SKM-1 treated with dmso at 0.1 percent for 144 hours (cell line): ENCODE data around the gene RAP1GDS1.
"Not testable (repeated sequence)": the region's sequence is repeated elsewhere in the genome, so short reads cannot be mapped to it uniquely, and the experiment has no call there.

ENCODE experiments used
- DNase-seq: peaks from one replicate; lab custom pipeline; 2025; ENCODE audit not compliant: unreplicated experiment; lab: John Stamatoyannopoulos, UW

RAP1GDS1 gene

DNA sequence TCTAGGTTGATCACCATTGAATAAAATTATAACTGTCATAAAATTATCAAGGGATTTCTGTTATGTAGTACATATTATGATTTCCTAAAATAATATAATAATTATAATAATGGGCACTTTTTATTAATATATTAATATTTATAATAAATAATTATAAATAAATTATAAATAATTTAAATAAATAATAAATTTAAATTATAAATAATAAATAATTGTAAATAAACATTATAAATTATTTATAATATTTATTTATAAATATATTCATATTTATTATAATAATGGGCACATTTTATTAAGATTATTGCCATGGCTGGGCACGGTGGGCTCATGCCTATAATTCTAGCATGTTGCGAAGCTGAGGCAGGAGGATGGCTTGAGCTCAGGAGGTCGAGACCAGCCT lies 24.5 kb downstream of the RAP1GDS1 start:
- no peak for DNase-seq

GRCh38 chr4:98287328-98287727 lies 26.1 kb downstream of the RAP1GDS1 start:
- DNase-seq = no peak

GRCh38 chr4:98288671-98289070 lies 27.5 kb downstream of the RAP1GDS1 start:
- not testable (repeated sequence) for DNase-seq

DNA sequence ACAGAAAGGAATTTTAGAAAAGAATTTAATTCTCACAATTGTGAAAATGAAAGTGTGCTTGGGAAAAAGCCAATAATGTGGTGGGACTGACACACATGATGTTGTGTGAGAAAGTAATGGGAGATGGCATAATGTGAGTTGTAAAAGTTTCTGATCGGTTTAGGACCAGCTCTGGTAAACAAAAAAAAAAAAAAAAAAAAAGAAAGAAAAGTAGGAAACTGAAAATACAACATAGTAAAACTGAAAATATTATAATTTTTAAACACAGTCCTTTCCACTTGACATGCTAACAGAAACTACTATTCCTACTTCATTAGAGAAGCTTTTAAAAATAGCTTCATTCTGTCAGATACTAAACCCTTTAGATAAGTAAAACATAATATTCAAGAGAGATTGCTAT lies 28.2 kb downstream of the RAP1GDS1 start:
- DNase-seq = no peak

GRCh38 chr4:98290511-98290910 lies 29.3 kb downstream of the RAP1GDS1 start:
- DNase-seq = no peak

DNA sequence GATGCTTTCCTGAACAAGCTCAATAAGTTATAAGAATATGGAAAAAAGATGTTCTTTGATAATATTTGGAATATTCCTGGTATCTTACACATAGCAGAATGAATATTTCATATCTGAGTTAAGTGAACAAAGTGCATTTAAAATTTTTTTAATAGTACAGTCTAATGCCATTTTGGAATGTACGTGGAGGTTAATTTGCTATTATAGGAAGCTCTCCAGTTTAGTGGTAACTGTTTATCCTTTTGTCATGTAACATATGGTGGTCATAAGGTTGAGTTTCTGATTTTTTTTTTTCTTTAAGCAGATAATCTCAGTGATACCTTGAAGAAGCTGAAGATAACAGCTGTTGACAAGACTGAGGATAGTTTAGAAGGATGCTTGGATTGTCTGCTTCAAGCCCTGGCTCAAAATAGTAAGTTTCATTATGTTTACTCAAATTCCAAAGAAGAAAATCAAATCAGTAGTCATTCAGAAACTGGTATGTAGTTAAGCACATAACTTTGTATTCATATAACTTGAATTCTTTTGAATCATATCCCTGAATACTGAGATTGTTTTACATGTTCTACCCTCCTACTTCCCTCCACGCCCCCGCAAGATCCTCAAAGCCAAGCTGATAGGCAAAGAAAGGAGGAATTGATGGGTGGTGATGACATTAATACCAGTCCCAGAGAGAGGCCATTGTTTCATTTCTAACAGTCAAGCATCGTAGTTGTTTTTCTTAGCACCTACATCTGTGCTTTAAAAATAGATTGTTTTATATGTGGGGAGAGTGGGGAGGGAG lies 32.1 kb downstream of the RAP1GDS1 start:
- DNase-seq = no peak

DNA sequence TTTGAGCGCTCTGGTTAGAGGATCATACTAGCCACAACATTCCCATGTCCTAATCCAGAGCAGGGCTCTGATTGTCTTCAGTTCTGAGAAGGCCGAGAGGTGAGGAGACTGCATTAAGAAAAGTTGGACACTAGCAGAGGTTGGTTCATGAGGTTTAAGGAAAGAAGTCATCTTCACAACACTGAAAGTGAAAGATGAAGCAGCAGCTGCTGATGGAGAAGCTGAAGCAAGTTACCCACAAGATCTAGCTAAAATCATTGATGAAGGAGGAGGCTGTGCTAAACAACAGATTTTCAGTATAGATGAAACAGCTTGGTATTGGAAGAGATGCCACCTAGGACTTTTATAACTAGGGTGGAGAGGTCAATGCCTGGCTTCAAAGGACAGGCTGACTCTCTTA lies 36.8 kb downstream of the RAP1GDS1 start:
- no peak for DNase-seq

DNA sequence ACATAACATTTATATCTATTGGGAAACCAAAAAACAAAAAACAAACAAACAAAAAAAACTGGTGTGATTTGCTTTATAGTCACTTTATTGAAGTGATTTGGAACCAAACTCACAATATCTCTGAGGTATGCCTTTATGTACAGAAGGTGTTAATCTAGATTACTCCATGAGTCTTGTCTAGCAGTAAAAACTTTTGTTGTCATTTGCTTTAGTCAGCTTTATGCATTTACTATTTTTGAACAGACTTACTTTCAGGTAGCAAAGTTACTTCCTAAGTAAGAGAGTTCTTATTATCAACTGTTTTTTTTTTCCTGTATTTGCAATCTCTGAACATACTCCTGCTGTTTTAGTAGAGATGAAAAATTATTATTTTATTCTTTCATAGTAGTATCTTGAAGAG lies 39.5 kb downstream of the RAP1GDS1 start:
- no peak for DNase-seq

DNA sequence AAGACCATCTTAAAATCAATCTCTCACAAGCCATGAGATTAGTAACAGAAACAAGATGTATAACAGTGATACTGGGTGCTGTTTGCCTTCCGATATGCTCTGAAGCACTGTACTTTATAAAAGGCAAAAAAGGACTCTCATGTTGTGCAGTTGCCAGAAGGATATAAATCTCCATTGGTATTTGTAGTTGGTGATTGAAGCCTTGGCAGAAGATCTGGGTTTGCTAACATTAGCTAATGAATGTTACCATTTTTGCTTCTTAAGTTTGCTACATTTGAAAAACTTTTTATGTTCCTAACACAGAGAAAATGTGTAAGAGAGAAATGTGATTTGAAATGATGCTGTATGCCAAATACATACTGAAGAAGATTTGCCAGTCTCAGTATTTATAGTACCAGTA lies 44.4 kb downstream of the RAP1GDS1 start:
- DNase-seq = no peak

GRCh38 chr4:98310867-98311266 lies 49.7 kb downstream of the RAP1GDS1 start:
- DNase-seq = no peak

DNA sequence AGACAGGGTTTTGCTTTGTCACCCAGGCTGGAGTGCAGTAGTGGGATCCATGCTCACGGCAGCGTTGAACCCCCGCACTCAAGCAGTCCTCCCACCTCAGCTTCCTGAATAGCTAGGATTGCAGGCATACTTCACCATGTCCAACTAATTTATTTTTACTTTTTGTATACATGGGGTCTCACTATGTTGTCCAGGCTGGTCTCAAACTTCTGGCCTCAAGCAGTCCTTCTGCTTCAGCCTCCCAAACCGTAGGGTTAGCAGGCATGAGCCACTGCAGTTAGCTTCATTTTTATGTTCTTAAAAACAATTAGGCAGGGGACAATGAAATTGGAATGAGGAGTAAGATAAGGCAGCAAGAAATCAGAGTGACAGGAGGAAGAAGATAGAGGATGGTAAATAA lies 50.5 kb downstream of the RAP1GDS1 start:
- DNase-seq = no peak

DNA sequence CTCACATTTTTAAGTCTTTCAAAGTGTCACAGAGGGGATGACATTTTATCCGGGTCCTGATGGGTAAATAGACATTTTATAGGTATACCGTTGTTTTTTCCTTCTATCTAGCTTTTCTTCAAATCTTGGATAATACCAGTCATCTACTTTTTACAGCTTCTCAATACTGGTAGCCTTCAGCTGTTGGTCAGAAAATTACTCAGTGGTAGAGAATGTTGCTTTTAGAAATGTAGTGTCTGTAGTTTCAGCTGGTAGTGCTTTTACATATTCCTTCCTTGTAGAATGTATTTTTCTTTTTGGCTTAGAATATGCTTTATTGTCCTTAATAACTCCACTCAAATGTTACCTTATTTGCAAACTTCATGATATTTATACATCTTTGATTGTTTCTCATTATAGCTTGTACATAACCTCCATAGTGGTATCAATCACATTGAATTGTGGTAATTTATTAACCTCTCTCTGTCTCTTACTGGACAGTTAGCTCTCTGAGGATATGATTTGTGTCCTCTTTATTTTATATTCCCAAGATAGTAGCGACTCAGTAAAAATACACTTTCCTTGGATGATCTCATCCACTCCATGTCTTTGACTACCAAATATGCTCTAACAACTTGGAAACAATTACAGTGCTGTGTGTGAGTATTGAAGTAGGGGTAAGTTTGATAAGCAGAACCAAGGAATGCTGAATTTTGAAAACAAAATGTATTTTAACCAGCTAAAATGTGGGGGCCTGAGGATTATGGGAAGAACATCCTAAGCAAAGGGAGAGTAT lies 53.8 kb downstream of the RAP1GDS1 start:
- DNase-seq = no peak

- no peak for DNase-seq
These were observed 57.3 kb downstream of the RAP1GDS1 start for GRCh38 chr4:98318521-98318920.

DNA sequence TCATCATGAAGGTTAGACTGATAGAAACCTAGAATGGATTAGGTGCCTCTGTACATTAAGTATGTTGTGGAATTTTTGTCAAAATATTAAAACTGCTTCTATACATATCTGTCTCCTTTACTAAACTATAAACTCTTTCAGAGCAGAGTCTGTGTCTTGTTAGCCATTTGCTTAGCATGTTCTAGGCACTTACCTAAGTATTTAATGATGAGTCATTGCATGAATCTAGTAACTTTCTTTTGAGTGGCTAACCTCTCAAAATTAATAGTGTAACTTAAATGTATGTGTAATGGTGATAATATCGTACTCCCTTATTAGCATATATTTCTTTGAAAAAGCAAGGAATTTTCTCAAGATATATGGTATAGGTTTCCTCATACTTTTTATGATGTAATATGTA lies 57.8 kb downstream of the RAP1GDS1 start:
- no peak for DNase-seq

DNA sequence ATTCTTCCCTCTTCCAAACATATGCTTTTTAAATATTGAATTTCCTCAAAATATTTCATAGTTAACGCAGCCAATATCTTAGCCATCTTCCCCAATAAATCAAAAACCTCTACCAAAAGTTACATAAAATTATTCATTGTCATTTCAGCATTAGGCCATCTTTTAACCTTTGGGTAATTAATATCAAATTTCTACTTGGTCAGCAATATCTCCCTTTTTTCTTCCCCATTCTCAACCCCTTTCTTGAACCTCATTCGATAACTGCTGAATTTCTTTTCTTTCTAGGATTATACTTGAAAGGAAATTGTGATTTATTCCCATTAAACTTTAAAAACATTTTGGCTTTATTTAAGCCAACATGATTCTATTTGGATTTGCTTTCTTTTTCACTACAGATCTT lies 65.0 kb downstream of the RAP1GDS1 start:
- no peak for DNase-seq

DNA sequence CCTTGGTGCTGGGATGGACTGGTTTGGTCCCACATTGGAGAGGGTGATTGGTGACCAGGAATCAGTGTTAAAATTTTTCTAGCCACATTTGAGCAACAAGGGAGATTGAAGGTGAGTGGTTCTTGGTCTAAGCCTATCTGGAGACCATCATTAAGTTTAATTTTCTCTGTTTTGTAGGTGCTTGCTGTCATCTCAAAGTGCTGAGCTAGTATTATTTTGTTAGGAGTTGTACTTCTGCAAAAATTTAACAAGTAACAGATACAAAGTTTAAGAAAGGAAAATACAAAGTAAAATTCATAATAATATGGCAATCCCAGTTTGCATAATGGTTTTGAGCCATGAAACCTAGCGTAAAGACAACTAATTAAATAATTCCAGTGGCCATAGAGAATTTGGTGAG lies 66.5 kb downstream of the RAP1GDS1 start:
- DNase-seq = no peak

- DNase-seq = not testable (repeated sequence)
These were observed 68.9 kb downstream of the RAP1GDS1 start for GRCh38 chr4:98329879-98330640.

DNA sequence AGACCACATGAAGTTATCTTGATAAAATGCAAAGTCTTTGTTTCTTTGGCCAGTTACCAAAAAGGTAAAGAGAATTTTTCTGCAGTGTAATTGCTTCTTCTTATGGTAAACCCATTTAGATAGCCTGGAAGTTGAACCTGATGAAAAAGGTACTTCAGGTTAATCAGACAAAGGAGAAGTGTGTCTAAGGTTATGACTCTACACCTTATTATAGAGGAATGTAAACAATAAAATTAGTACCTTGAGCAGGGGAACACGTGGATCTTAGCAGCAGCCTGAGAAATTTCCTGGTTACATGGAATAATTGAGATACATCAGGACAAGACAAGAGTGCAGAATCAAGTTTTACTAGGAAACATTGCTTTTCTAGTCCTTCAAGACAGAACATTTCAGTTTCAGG lies 70.8 kb downstream of the RAP1GDS1 start:
- DNase-seq = no peak

- no peak for DNase-seq
These were observed 73.3 kb downstream of the RAP1GDS1 start for GRCh38 chr4:98334461-98334860.

- DNase-seq = no peak
These were observed 77.7 kb downstream of the RAP1GDS1 start for GRCh38 chr4:98338761-98339438.

DNA sequence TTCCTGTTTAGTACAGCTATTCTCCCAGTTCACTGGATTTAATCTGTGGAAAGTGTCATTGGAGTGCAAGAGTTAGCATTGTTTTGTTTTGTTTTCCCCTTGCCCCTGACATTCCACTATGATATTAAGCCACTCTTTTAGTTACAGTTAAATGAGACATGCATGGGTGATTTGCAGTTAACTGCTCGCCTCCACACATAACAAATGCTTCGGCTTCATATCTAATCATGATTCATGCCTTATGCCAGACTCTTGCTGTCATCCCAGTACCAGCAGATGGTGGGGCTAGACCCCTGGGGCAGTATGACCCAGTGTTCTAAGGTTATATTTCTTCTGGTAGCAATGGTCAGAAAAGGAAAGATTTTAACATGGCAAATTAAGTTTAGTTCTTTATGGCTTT lies 80.1 kb downstream of the RAP1GDS1 start:
- no peak for DNase-seq
